ENCODE data around the gene BIRC7. TPM values are rescaled to one million over a fixed set of nuclear protein-coding genes. Genes with fewer than 3 reads are reported as not detected.

The BIRC7 gene
- total RNA-seq, 4 donors from 2014 or later = not detected

GRCh38 chr20:63259734-63260460 is 24.2 kb downstream of the BIRC7 start:
- H3K27me3 ChIP-seq = peaks cover 0 to 87% (median 6%) of the 10 kb centered on the region in 4 donors
- no peak overlapping the region for H3K27ac ChIP-seq (replicated peaks in 1 of 4)
- no peaks in the 10 kb centered on the region for H3K9me3 ChIP-seq
- DNase-seq (ENCODE audit: extremely low spot score) = no peak
- intact Hi-C loops (cut with DNase I) = no loop called here
- TF ChIP-seq POLR2AphosphoS5 (IDR thresholded peaks at IDR 0.05) = no peak
- TF ChIP-seq CTCF (IDR thresholded peaks at IDR 0.05) = no peak
- H3K36me3 ChIP-seq = no peaks in the 10 kb centered on the region
- no peak overlapping the region for H3K4me3 ChIP-seq
- H3K4me1 ChIP-seq = peaks cover 0 to 2% (median under 1%) of the 10 kb centered on the region in 4 donors
- WGBS = 70% methylated on average over 14 of the region's 25 CpGs

GRCh38 chr20:63260521-63260920 is 24.8 kb downstream of the BIRC7 start:
- DNase-seq (ENCODE audit: extremely low spot score) = no peak
- no peak overlapping the region for H3K27ac ChIP-seq (replicated peaks in 1 of 4)
- TF ChIP-seq POLR2AphosphoS5 (IDR thresholded peaks at IDR 0.05) = no peak
- TF ChIP-seq CTCF (IDR thresholded peaks at IDR 0.05) = no peak
- no peak for TF ChIP-seq POLR2A (IDR thresholded peaks at IDR 0.05; ENCODE audit: low read depth)
- no peak for TF ChIP-seq EP300 (IDR thresholded peaks at IDR 0.05)
- no peaks in the 10 kb centered on the region for H3K4me1 ChIP-seq
- H3K9me3 ChIP-seq = no peaks in the 10 kb centered on the region
- intact Hi-C loops (cut with DNase I) = no loop called here
- peaks cover 0 to 87% (median under 1%) of the 10 kb centered on the region in 4 donors for H3K27me3 ChIP-seq
- 83% methylated on average over 14 of the region's 15 CpGs for WGBS
- no peaks in the 10 kb centered on the region for H3K36me3 ChIP-seq
- H3K4me3 ChIP-seq = no peak overlapping the region

GRCh38 chr20:63261060-63261794 is 25.5 kb downstream of the BIRC7 start:
- WGBS = 36% methylated on average over 15 of the region's 25 CpGs
- no peaks in the 10 kb centered on the region for H3K4me1 ChIP-seq
- H3K9me3 ChIP-seq = no peaks in the 10 kb centered on the region
- no peak for DNase-seq (ENCODE audit: extremely low spot score)
- peaks cover 0 to 87% (median 0%) of the 10 kb centered on the region in 4 donors for H3K27me3 ChIP-seq
- no peaks in the 10 kb centered on the region for H3K36me3 ChIP-seq
- intact Hi-C loops (cut with DNase I) = no loop called here
- TF ChIP-seq POLR2AphosphoS5 (IDR thresholded peaks at IDR 0.05) = no peak
- no peak for TF ChIP-seq EP300 (IDR thresholded peaks at IDR 0.05)
- TF ChIP-seq POLR2A (IDR thresholded peaks at IDR 0.05; ENCODE audit: low read depth) = no peak
- TF ChIP-seq CTCF (IDR thresholded peaks at IDR 0.05) = no peak
- H3K4me3 ChIP-seq = no peak overlapping the region
- no peak overlapping the region for H3K27ac ChIP-seq (replicated peaks in 1 of 4)

- DNase-seq (ENCODE audit: extremely low spot score) = no peak
- peaks cover 0 to 86% (median 0%) of the 10 kb centered on the region in 4 donors for H3K27me3 ChIP-seq
- H3K9me3 ChIP-seq = no peaks in the 10 kb centered on the region
- 54% methylated on average over 30 of the region's 30 CpGs for WGBS
- intact Hi-C loops (cut with DNase I) = no loop called here
- no peaks in the 10 kb centered on the region for H3K36me3 ChIP-seq
- TF ChIP-seq POLR2AphosphoS5 (IDR thresholded peaks at IDR 0.05) (no peak), EP300 (IDR thresholded peaks at IDR 0.05) (no peak), CTCF (IDR thresholded peaks at IDR 0.05) (no peak), POLR2A (IDR thresholded peaks at IDR 0.05; ENCODE audit: low read depth) (no peak)
- no peak overlapping the region for H3K4me3 ChIP-seq
- no peak overlapping the region for H3K27ac ChIP-seq (replicated peaks in 1 of 4)
- no peaks in the 10 kb centered on the region for H3K4me1 ChIP-seq
Observed at GRCh38 chr20:63261795-63262528, 26.3 kb downstream of the BIRC7 start.
